ENCODE data around the gene NFKBIE. TPM values are rescaled to one million over a fixed set of nuclear protein-coding genes. Genes with fewer than 3 reads are reported as not detected.

NFKBIE gene
- total and polyA plus RNA-seq, 9 of the 15 experiments (the other 6 are each of a cell fraction or from before 2014, with no cell fraction given), result 2.1 to 16.4 (median 11.7) TPM

- TF ChIP-seq POU5F1 (IDR thresholded peaks at IDR 0.05; ENCODE audit: borderline replicate concordance, low read depth, low read length, partially characterized antibody), result no peak
- TF ChIP-seq ZBTB8A (IDR thresholded peaks at IDR 0.05; ENCODE audit: partially characterized antibody), result no peak
- TF ChIP-seq PTBP1 (IDR thresholded peaks at IDR 0.05; ENCODE audit: low read depth, low read length), result no peak; the same call in 1 of the 2 replicates
- no peak for TF ChIP-seq JUN (IDR thresholded peaks at IDR 0.05; ENCODE audit: borderline replicate concordance, low read depth, low read length)
- TF ChIP-seq JUN (CRISPR knock-in tag; IDR thresholded peaks at IDR 0.05; ENCODE audit: borderline replicate concordance), result no peak
- no peak for TF ChIP-seq SOX6 (IDR thresholded peaks at IDR 0.05)
- TF ChIP-seq RBFOX2 (IDR thresholded peaks at IDR 0.05; ENCODE audit: low read depth, low read length), result peak; percentile 71
- TF ChIP-seq SNRNP70 (optimal IDR thresholded peaks at IDR 0.05; ENCODE audit: low read depth, low read length), result peak; percentile 75
- TF ChIP-seq PHTF2 (CRISPR knock-in tag; IDR thresholded peaks at IDR 0.05), result 0 out of 2 replicates have a peak, but pooled peaks have one; percentile 31
- TF ChIP-seq PCBP2 (IDR thresholded peaks at IDR 0.05; ENCODE audit: low read depth, low read length, poor library complexity, severe bottlenecking), result no peak
- TF ChIP-seq SUPT5H (IDR thresholded peaks at IDR 0.05), result peak; percentile 32
- TF ChIP-seq FOXP4 (CRISPR knock-in tag; IDR thresholded peaks at IDR 0.05; ENCODE audit: borderline replicate concordance), result peak; percentile 74; the same call in 1 of the 2 replicates
- peak; percentile 76 for TF ChIP-seq FIP1L1 (IDR thresholded peaks at IDR 0.05; ENCODE audit: low read depth, low read length, poor library complexity, severe bottlenecking)
- peak; percentile 62 for TF ChIP-seq ZNF609 (CRISPR knock-in tag; IDR thresholded peaks at IDR 0.05; ENCODE audit: borderline replicate concordance)
- TF ChIP-seq ZNF133 (CRISPR knock-in tag; IDR thresholded peaks at IDR 0.05), result no peak
- TF ChIP-seq BMI1 (IDR thresholded peaks at IDR 0.05; ENCODE audit: low read length), result no peak
- peak; percentile 71; the same call in 1 of the 2 replicates for TF ChIP-seq FOXK1 (CRISPR knock-in tag; IDR thresholded peaks at IDR 0.05; ENCODE audit: borderline replicate concordance)
- TF ChIP-seq ERF (CRISPR knock-in tag; IDR thresholded peaks at IDR 0.05), result 0 out of 2 replicates have a peak, but pooled peaks have one; percentile 26
- 0 out of 2 replicates have a peak, but pooled peaks have one; percentile 24 for TF ChIP-seq TEAD4 (IDR thresholded peaks at IDR 0.05; ENCODE audit: low read length)
- no peak; the same call in 1 of the 2 replicates for TF ChIP-seq TEAD4 (CRISPR knock-in tag; IDR thresholded peaks at IDR 0.05; ENCODE audit: borderline replicate concordance)
- TF ChIP-seq ZNF232 (CRISPR knock-in tag; IDR thresholded peaks at IDR 0.05), result peak; percentile 8; the same call in 1 of the 2 replicates
- no peak for TF ChIP-seq ETS2 (tag; IDR thresholded peaks at IDR 0.05; ENCODE audit: borderline replicate concordance, poor library complexity, severe bottlenecking)
Measured at GRCh38 chr6:44255105-44255808, 10.1 kb downstream of the NFKBIE start (continued).
